Amniotic epithelial cell (primary cell): ENCODE data around the gene WDR27.
"Not testable (repeated sequence)": the region's sequence is repeated elsewhere in the genome, so short reads cannot be mapped to it uniquely, and the experiment has no call there.

ENCODE experiments used
- DNase-seq: peaks from one replicate; pipeline ENCODE4 v3.0.0-alpha.2; 2010; ENCODE audit warnings: low read depth

WDR27 gene

GRCh38 chr6:169639653-169640278, 62.1 kb downstream of the WDR27 start:
- peak; percentile 22 for DNase-seq

- no peak for DNase-seq
These were observed 62.9 kb downstream of the WDR27 start for GRCh38 chr6:169638915-169639314.

DNA sequence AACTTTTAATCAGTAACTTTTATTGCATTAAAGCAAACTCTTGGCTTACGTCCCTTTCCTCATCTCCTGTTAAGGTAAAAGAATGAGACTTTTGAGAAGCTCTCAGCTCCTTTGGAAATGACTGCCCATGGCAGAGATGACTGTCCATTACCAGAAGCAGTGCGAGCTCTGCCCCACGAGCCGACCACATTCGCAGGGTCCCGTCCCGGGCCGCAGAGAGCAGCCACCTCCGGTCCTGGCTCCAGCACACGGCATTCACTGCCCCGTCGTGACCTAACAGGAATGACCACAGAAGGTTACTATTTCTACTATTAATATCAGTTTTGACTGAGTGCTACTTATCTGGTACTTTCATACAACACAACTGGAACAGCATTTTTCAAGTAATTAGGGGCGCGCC, 63.4 kb downstream of the WDR27 start:
- no peak for DNase-seq

GRCh38 chr6:169635345-169635744, 66.5 kb downstream of the WDR27 start:
- DNase-seq: no peak

DNA sequence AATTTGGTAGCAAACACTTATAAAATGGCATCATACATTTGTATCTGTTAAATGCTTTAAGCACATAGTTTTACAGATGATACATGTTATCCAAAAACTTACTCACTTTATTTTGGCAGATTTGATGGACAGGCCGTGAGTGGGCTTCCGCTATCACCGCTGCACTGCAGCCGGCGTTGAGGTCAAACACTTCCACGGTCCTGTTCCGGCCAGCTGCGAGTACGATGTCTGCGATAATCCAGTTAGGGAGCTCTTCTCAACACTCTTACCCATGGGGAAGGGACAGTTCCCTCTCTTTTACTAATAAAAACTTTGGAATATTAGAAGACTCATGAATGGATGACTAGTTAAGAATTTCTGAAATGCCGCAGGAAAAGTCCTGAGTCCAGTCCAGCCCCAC, 69.0 kb downstream of the WDR27 start:
- DNase-seq: no peak

DNA sequence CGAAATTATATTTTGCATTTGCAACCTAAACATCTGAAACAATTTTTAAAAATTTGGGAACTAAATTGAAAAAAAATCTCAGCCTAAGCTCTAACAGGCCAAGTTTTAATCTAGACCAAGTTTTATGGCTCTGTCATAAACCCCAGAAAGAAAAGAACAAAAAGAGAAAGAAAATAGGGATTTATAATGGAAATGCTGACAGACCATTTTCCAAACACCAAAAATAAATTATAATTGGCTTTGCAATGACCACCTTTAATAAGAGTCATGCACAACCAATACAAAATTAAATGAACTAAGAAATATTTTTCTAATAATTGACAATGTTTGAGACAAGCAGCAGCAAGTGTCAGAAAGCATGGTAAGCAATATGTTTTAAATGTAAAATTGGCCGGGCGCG, 72.6 kb downstream of the WDR27 start:
- DNase-seq: no peak

DNA sequence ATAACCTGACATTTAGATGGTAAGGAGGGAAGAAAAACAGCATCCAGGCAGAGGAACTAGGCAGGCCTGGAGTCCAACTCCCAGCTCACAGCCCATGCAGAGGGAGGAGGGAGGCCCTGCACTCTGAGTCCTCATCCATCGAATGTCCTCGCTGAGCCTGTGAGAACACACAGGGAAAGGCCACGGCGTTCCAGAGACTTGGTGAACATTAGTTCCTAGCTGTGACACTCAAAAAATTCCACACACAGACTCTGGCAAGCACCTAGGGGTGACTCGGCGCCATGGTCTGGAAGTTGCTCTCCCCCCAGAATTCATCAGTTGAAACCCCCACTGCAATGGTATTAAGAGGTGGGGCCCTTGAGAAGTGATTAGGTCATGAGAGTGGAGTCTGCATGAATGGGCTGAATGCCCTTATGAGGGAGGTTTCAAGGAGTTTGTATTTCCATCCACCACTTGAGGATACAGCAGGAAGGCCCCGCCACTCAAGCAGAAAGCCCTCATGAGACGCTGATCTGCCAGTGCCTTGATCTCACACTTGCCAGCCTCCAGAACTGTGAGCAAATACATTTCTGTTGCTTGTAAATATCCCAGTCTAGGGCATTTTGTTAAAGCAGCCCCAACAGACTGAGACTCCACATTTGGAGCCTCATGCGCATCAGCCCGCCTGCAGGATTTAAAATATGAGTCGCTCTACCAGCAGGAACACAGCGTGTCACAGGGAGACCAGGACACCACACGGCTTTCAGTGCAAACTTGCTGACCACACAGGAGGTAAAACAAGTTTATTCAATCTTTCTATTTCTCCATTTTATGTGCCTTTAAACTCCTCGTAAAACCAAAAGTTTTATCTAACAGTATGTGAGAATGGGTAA, 73.9 kb downstream of the WDR27 start:
- no peak for DNase-seq

- no peak for DNase-seq
These were observed 75.2 kb downstream of the WDR27 start for GRCh38 chr6:169626649-169627048.

- no peak for DNase-seq
These were observed 75.7 kb downstream of the WDR27 start for GRCh38 chr6:169626169-169626568.

- no peak for DNase-seq
These were observed 76.5 kb downstream of the WDR27 start for GRCh38 chr6:169625376-169625775.

GRCh38 chr6:169624785-169625184, 77.0 kb downstream of the WDR27 start:
- DNase-seq: no peak

- DNase-seq: no peak
These were observed 77.9 kb downstream of the WDR27 start for GRCh38 chr6:169623975-169624374.

GRCh38 chr6:169623343-169623742, 78.5 kb downstream of the WDR27 start:
- no peak for DNase-seq

GRCh38 chr6:169622618-169623017, 79.2 kb downstream of the WDR27 start:
- peak; percentile 65 for DNase-seq

DNA sequence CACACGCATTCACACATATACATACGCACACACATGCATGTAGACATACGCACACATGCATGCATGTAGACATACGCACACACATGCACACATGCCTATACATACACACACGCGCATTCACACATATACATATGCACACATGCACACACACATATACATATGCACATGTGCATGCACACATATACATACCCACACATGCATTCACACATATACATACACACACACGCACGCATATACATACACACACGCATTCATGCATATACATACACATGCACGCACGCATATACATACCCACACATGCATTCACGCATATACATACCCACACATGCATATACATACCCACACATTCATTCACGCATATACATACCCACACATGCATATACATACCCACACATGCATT, 80.5 kb downstream of the WDR27 start:
- no peak for DNase-seq

DNA sequence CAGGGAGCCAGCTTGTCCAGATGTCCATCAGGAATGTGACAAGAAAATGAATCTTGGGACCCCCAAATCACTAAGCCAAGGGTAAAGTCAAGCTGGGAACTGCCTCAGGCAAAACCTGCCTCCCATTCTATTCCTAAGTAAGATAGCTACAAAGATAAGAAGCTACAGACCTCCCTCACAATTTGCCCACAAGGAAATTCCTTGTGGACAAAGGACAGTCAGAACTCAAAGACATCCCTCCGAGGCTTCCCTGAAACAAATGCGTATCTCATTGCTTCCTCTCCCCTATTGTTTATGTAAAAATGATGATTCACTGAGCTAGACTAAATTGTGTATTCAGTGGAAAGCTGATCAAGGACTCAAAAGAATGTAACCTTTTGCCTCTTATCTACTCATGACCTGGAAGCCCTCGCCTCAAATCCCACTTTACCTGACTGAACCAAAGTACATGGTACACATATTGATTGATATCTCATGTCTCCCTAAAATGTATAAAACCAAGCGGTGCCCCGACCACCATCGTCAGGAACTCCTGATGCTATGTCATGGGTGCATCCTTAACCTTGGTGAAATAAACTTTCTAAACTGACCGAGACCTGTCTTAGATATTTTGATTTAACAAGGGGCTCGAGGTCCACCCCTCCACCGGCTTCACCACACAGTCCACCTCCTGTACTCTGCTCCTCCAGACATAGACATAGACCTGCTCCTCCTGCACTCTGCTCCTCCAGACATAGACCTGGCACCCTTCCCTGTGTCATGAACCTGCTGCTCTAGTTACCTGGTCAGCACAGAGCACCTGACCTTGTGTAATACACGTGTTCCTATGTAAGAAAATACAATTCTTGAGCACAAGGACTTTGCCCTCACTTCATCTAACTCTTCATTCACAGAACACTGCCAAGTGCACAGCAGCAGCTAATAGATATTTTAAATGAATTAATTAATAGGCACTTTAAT, 81.4 kb downstream of the WDR27 start:
- DNase-seq: peak; percentile 82

- peak; percentile 66 for DNase-seq
These were observed 82.2 kb downstream of the WDR27 start for GRCh38 chr6:169619650-169620049.

GRCh38 chr6:169618526-169619490, 83.0 kb downstream of the WDR27 start:
- peak; percentile 95 for DNase-seq

- no peak for DNase-seq
These were observed 84.3 kb downstream of the WDR27 start for GRCh38 chr6:169617562-169617961.

DNA sequence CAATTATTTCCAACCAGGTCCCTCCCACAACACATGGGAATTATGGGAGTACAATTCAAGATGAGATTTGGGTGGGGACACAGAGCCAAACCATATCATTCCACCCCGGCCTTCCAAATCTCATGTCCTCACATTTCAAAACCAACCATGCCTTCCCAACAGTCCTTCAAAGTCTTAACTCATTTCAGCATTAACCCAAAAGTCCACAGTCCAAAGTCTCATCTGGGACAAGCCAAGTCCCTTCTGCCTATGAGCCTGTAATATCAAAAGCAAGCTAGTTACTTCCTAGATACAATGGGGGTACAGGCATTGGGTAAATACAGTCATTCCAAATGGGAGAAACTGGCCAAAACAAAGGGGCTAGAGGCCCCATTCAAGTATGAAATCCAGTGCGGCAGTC, 93.2 kb downstream of the WDR27 start:
- not testable (repeated sequence) for DNase-seq

DNA sequence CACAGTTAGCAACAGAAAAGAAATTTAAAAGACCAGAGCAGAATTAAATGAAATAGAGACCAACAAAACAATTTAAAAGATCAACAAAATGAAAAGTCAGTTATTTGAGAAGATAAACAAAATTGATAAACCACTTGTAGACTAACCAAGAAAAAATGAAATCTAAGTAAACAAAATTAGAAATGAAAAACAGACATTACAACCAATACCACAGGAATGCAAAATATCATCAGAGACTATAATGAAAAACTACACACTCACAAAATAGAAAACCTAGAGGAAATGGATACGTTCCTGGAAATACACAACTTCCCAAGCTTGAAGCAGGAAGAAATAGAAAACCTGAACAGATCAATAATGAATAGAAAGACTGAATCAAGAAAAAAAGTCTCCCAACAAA, 97.8 kb downstream of the WDR27 start:
- DNase-seq: peak; percentile 30
